MM.1S (cell line): ENCODE results near the gene ATG4C.

Experiments
- DNase-seq: peaks from one replicate; pipeline ENCODE4 v3.0.0-alpha.2; 2015
- H2AFZ ChIP-seq: fragments of 300-600 bp; sonication (generic); 2 replicates; pipeline ENCODE4 v1.6.0; 2016; ENCODE audit warnings: antibody characterized with exemption, low read length
- H3F3A ChIP-seq: fragments of 300-600 bp; sonication (generic); 2 replicates; pipeline ENCODE4 v1.6.1; 2016; ENCODE audit warnings: mild to moderate bottlenecking, antibody characterized with exemption, low read length, moderate library complexity, mixed read lengths; ENCODE audit not compliant: insufficient read depth
- H3K27ac ChIP-seq: fragments of 300-600 bp; sonication (generic); 2 replicates; pipeline ENCODE4 v1.5.1; 2016; ENCODE audit warnings: mild to moderate bottlenecking, low read length
- H3K27me3 ChIP-seq: fragments of 300-600 bp; sonication (generic); replicated peaks from 2 replicates; pipeline ENCODE4 v1.6.0; 2016; ENCODE audit warnings: low read length; ENCODE audit not compliant: insufficient read depth
- H3K36me3 ChIP-seq: fragments of 300-600 bp; sonication (generic); replicated peaks from 2 replicates; pipeline ENCODE4 v1.6.1; 2016; ENCODE audit warnings: mild to moderate bottlenecking, low read length, mixed read lengths; ENCODE audit not compliant: insufficient read depth
- H3K4me1 ChIP-seq: fragments of 300-600 bp; sonication (generic); 2 replicates; pipeline ENCODE4 v1.6.1; 2016; ENCODE audit warnings: low read length, mixed read lengths
- H3K4me2 ChIP-seq: fragments of 300-600 bp; sonication (generic); 2 replicates; pipeline ENCODE4 v1.6.0; 2016; ENCODE audit warnings: low read depth, low read length
- H3K4me3 ChIP-seq: fragments of 300-600 bp; sonication (generic); 2 replicates; pipeline ENCODE4 v1.5.1; 2016; ENCODE audit warnings: low read length, mixed read lengths
- H3K79me2 ChIP-seq: fragments of 300-600 bp; sonication (generic); 2 replicates; pipeline ENCODE4 v1.6.1; 2016; ENCODE audit warnings: mixed run types, low read length, mixed read lengths
- H3K9ac ChIP-seq: fragments of 300-600 bp; sonication (generic); 2 replicates; pipeline ENCODE4 v1.6.1; 2016; ENCODE audit warnings: low read length, mixed read lengths
- H3K9me2 ChIP-seq: fragments of 300-600 bp; sonication (generic); replicated peaks from 2 replicates; pipeline ENCODE4 v1.6.1; 2016; ENCODE audit warnings: mild to moderate bottlenecking, low read length, mixed read lengths; ENCODE audit not compliant: insufficient read depth
- H3K9me3 ChIP-seq: fragments of 300-600 bp; sonication (generic); replicated peaks from 2 replicates; pipeline ENCODE4 v1.6.1; 2016; ENCODE audit warnings: mild to moderate bottlenecking, low read length, mixed read lengths; ENCODE audit not compliant: insufficient read depth
- H4K20me1 ChIP-seq: fragments of 300-600 bp; sonication (generic); 2 replicates; pipeline ENCODE4 v1.6.1; 2016; ENCODE audit warnings: mild to moderate bottlenecking, low read length, moderate library complexity, mixed read lengths; ENCODE audit not compliant: insufficient read depth
- EZH2 ChIP-seq: fragments of 300-600 bp; sonication (generic); optimal IDR thresholded peaks from 2 replicates; pipeline ENCODE3; 2017; ENCODE audit warnings: low read depth, mild to moderate bottlenecking, antibody characterized with exemption, low read length, mixed read lengths
- EZH2phosphoT487 ChIP-seq: fragments of 300-600 bp; sonication (generic); IDR thresholded peaks from 2 replicates; pipeline ENCODE4 v1.6.1; 2018; ENCODE audit warnings: antibody characterized with exemption, low read length
- TF ChIP-seq, protein P1 (sequence below): fragments of 300-600 bp; sonication (generic); IDR thresholded peaks from 2 replicates; pipeline ENCODE4 v1.5.1; 2016; ENCODE audit warnings: antibody characterized with exemption, low read length, mixed read lengths

ATG4C gene

DNA sequence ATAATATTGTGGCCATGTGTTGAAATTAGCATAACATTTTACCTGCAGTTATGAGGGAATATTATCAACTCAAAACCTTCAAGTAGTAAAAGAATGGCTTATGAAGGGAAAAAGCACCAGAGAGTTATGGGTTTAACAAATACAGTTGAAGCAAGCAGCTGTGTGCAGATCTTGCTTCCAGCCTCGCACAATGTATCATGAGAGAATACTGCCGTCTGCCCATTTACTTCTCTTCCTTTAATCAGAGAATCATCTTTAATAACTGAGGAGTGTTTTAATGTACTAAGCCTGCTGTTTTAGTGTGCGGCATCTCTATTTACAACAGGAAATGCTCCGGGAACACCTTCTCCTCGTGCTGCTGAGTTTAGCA, 120.9 kb downstream of the ATG4C start:
- H3K27me3 ChIP-seq = no peaks in the 10 kb centered on the region
- TF ChIP-seq, protein P1, sequence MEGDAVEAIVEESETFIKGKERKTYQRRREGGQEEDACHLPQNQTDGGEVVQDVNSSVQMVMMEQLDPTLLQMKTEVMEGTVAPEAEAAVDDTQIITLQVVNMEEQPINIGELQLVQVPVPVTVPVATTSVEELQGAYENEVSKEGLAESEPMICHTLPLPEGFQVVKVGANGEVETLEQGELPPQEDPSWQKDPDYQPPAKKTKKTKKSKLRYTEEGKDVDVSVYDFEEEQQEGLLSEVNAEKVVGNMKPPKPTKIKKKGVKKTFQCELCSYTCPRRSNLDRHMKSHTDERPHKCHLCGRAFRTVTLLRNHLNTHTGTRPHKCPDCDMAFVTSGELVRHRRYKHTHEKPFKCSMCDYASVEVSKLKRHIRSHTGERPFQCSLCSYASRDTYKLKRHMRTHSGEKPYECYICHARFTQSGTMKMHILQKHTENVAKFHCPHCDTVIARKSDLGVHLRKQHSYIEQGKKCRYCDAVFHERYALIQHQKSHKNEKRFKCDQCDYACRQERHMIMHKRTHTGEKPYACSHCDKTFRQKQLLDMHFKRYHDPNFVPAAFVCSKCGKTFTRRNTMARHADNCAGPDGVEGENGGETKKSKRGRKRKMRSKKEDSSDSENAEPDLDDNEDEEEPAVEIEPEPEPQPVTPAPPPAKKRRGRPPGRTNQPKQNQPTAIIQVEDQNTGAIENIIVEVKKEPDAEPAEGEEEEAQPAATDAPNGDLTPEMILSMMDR = no peak
- TF ChIP-seq EZH2phosphoT487 (no peak), EZH2 (no peak)
- no peak overlapping the region for H2AFZ ChIP-seq
- H3K4me3 ChIP-seq = no peak overlapping the region
- no peaks in the 10 kb centered on the region for H4K20me1 ChIP-seq
- H3K27ac ChIP-seq = no peak overlapping the region
- H3K9me2 ChIP-seq = no peaks in the 10 kb centered on the region
- H3K9ac ChIP-seq = no peak overlapping the region
- no peaks in the 10 kb centered on the region for H3F3A ChIP-seq
- no peaks in the 10 kb centered on the region for H3K79me2 ChIP-seq
- H3K4me2 ChIP-seq = no peak overlapping the region
- H3K36me3 ChIP-seq = no peaks in the 10 kb centered on the region
- H3K4me1 ChIP-seq = no peaks in the 10 kb centered on the region
- no peaks in the 10 kb centered on the region for H3K9me3 ChIP-seq
- no peak for DNase-seq

DNA sequence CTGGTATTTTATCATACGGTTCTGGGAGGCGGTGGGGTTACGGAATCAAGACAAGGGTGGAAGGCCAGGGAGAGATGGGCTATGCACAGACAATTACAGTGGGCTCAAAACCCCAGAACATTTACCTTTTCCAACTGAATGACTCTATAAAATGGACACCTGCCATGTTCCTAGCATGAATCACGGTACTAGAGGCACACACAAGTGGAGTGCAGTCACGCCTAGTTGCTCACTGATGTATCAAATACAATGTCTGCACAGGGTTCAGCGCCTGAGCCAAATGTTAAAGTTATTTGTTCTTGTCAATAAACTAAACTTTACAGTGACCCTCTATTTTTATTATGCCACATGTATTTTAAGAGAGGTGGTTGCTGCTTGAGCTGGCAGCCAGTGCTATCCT, 121.4 kb downstream of the ATG4C start:
- Histone ChIP-seq H3K9me2 (no peaks in the 10 kb centered on the region), H3K9me3 (no peaks in the 10 kb centered on the region), H3K79me2 (no peaks in the 10 kb centered on the region), H3K4me2 (no peak overlapping the region), H3K4me1 (no peaks in the 10 kb centered on the region), H3K27me3 (no peaks in the 10 kb centered on the region), H3K36me3 (no peaks in the 10 kb centered on the region), H3F3A (no peaks in the 10 kb centered on the region), H2AFZ (no peak overlapping the region), H4K20me1 (no peaks in the 10 kb centered on the region), H3K9ac (no peak overlapping the region), H3K27ac (no peak overlapping the region), H3K4me3 (no peak overlapping the region)
- DNase-seq = no peak
- TF ChIP-seq, protein P1 = no peak
- TF ChIP-seq EZH2 (no peak), EZH2phosphoT487 (no peak)

DNA sequence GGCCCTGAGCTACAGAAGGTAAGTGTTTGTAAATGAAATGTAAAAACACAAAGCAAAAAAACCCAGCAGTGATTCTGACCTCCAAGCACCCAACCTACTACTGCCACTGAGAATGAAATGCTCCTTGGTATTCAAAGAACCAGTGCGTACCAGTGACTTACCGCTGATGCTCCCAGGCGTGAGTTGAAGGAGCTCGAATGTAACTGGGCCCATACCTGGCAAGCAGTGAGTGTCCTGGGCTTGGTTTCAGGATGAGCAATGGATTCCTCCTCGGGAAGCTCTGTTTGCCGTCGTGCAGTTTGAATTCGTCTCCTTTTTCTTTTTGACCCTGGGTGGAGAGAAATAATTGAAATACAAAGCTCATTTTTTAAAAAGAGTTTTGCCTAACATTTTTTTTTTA, 121.9 kb downstream of the ATG4C start:
- H3K27ac ChIP-seq = no peak overlapping the region
- TF ChIP-seq EZH2phosphoT487 (no peak), EZH2 (no peak)
- TF ChIP-seq, protein P1 = no peak
- no peaks in the 10 kb centered on the region for H3K9me2 ChIP-seq
- no peak overlapping the region for H3K4me2 ChIP-seq
- no peaks in the 10 kb centered on the region for H4K20me1 ChIP-seq
- no peak overlapping the region for H3K9ac ChIP-seq
- no peak overlapping the region for H2AFZ ChIP-seq
- no peaks in the 10 kb centered on the region for H3K27me3 ChIP-seq
- H3K4me3 ChIP-seq = no peak overlapping the region
- H3K36me3 ChIP-seq = no peaks in the 10 kb centered on the region
- H3K9me3 ChIP-seq = no peaks in the 10 kb centered on the region
- no peaks in the 10 kb centered on the region for H3F3A ChIP-seq
- H3K4me1 ChIP-seq = no peaks in the 10 kb centered on the region
- no peak for DNase-seq
- no peaks in the 10 kb centered on the region for H3K79me2 ChIP-seq
